Measurements from ENCODE around the gene TTC4.

TTC4 gene

GRCh38 chr1:54703471-54703870 lies 12.2 kb upstream of the TTC4 start:
- DNase-seq (ENCODE audit: low read depth), result no peak

GRCh38 chr1:54705153-54705552 lies 10.5 kb upstream of the TTC4 start:
- DNase-seq (ENCODE audit: low read depth), result no peak

DNA sequence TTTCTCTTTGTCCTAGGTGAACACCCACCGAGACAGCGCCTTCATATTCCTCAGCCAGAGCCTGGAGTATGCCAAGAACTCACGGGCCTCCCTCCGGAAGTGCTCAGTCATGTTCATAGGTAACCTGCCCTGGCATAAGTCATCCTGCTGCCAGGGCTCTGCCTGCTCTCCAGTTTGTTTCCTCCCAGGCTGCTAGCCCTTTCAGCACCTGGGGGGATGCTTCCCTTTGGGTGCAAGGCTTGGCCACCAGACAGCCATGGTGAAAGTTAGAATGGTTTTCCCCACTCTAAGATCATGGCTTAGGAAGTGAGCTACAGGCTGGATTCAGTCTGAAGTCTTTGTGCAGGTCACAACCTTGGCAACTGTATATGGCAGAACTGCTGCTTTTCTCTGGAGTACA lies 9.2 kb upstream of the TTC4 start:
- DNase-seq (ENCODE audit: low read depth), result no peak

- no peak for DNase-seq (ENCODE audit: low read depth)
Observed at GRCh38 chr1:54708385-54708784, 7.3 kb upstream of the TTC4 start.

GRCh38 chr1:54709547-54710292 lies 5.9 kb upstream of the TTC4 start:
- no peak for DNase-seq (ENCODE audit: low read depth)

- no peak for DNase-seq (ENCODE audit: low read depth)
Observed at GRCh38 chr1:54710434-54710833, 5.2 kb upstream of the TTC4 start.

DNA sequence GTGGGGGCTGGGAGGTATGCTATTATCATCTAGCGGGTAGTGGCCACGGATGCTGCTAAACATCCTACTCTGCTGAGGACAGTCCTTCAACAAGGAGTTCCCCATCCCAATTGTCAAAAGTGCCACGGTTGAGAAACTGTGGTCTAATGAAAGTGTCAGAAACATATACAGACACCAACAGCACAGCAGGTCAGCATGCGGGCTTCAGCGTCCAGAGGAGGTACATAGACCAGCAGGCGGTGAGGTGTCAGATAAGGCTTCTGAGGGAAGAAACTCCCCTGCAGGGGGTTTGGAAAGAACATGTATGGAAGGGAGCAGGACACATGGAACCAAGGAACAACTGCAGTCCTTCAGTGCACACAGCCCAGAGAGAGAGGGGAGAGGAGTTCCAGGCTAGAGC lies 4.8 kb upstream of the TTC4 start:
- no peak for DNase-seq (ENCODE audit: low read depth)

DNA sequence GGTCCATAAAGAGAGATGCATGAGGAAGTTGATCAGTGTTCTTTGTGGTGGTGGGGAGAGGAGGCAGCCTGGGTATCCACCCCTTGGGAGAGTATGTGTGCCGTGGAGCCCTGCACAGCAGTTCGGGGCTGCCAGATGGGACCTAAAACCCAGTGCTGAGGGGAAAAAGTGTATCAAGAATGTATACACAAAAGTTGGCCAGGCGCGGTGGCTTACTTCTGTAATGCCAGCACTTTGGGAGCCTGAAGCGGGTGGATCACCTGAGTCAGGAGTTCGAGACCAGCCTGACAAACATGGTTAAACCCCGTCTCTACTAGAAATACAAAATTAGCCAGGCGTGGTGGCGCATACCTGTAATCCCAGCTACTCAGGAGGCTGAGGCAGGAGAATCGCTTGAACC lies 4.1 kb upstream of the TTC4 start:
- no peak for DNase-seq (ENCODE audit: low read depth)

DNA sequence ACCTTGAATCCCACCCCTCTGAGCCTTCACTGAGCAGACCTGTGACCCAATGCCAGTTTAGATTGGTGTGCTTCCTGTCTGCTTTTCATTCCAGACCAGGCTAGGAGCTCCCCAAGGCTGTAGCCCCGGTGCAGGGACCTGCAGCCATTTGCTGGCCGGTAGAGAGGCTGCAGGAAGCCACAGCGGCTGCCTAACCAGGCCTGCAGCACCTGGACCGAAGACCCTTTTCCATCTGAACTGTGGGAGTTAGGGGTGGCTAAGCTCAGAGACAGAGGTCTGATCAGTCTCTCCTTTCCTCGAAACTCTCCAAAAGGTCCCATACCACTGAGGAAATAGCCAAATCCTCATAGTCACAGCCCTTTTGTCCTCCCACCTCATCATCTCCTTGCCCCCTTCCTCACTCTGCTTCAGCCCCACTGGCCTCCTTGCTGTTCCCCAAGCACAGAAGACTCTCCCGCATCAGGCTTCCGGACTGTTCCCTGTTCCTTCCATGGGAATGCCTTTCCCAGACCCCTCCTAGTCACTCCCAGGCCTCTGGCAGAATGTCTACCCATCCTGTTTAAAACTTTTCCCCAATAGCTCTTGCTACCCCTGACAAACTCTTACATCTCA lies 674 bp upstream of the TTC4 start:
- DNase-seq (ENCODE audit: low read depth), result no peak

DNA sequence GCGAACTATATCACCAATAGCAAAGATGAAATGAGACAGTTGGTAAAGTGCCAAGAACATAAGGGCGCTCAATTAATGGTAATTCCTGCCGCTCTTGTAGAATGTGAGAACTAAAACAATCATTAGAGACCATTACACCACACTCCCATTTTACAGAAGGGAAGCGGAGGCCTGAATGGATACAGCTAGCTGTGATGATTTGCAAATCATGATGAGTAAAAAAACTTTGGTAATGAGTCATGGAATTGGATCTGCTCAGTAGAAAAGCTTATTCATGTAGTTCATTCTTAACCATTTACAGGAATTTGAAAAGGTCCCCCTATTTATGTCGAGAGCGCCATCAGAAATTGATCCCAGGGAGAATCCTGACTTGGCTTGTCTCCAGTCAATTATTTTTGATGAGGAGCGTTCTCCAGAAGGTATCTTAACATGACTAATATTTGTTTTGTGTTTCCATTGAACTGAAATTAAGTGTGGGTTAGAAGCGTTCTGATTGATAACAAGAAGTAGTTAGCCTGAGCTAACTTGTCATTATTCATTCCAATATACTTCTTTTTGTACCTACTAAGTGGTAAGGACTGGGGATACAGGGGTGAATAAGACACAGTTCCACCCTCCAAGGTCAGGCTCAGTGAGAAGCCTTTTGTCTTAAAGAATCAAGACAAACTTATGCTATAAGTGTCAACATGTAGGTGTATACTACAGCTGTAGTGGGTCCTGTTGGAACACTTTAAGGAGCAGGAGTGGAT lies 812 bp downstream of the TTC4 start:
- no peak for DNase-seq (ENCODE audit: low read depth)

GRCh38 chr1:54721719-54722118 lies 6.1 kb downstream of the TTC4 start:
- DNase-seq (ENCODE audit: low read depth), result no peak

GRCh38 chr1:54723985-54724384 lies 8.3 kb downstream of the TTC4 start:
- DNase-seq (ENCODE audit: low read depth), result no peak

DNA sequence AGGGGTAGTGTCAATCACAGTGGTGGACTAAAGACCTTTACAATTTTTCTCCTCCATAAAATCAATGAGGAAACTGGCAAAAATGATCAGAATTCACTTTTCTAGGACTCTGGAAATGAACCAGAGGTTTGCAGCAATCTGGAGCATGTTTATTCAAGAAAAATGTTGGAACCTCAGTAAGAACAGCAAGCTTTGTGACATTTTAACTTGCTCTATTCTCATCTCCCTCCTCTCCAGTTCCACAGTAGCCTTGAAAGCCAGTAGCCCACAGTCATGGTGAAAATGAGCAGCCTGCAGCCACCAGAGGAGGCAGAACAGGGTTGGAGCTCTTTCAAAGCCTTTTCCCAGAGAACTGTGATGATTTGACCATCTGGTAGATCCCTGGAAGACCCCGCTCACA lies 9.1 kb downstream of the TTC4 start:
- no peak for DNase-seq (ENCODE audit: low read depth)

GRCh38 chr1:54728027-54728426 lies 12.4 kb downstream of the TTC4 start:
- no peak for DNase-seq (ENCODE audit: low read depth)

DNA sequence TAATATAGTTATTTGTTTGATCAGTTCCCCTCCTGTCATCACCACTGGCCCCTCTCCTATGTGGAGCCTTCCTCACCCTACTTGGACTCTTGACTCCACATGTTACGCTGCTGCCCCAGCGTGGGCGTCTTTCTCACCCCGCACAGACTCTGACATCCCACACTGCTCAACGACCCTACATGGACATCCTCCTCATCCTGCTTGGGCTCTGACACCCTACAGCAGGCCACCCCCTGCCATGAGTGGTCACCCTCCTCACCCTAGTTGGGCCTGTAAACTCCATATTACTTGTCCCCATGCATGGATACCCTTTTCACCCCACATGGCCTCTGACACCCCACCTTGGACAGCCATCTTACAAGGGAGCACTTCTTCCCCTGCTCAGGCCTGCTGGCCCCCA lies 21.0 kb downstream of the TTC4 start:
- no peak for DNase-seq (ENCODE audit: low read depth)

- no peak for DNase-seq (ENCODE audit: low read depth)
Observed at GRCh38 chr1:54738244-54738643, 22.6 kb downstream of the TTC4 start.

- DNase-seq (ENCODE audit: low read depth), result no peak
Observed at GRCh38 chr1:54741531-54741930, 25.9 kb downstream of the TTC4 start.

DNA sequence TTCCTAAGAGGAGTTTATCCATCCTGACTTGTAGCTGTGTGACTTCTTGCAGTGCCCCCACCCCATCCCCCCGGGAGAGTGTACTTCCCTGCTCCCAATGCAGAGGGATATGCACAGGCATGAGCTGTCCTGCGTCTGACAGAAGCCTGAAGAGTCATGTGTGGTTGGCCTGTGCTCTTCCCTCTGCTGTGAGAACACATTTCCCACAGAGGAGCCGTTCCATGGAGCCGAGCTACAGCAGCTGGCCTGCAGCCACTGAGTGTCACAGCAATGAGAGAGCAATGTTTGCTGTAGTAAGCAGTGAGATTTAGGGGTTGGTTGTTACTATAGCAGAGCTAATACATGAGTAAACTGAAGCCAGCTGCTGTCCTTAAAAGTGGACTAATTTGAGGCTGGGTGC lies 26.6 kb downstream of the TTC4 start:
- no peak for DNase-seq (ENCODE audit: low read depth)

DNA sequence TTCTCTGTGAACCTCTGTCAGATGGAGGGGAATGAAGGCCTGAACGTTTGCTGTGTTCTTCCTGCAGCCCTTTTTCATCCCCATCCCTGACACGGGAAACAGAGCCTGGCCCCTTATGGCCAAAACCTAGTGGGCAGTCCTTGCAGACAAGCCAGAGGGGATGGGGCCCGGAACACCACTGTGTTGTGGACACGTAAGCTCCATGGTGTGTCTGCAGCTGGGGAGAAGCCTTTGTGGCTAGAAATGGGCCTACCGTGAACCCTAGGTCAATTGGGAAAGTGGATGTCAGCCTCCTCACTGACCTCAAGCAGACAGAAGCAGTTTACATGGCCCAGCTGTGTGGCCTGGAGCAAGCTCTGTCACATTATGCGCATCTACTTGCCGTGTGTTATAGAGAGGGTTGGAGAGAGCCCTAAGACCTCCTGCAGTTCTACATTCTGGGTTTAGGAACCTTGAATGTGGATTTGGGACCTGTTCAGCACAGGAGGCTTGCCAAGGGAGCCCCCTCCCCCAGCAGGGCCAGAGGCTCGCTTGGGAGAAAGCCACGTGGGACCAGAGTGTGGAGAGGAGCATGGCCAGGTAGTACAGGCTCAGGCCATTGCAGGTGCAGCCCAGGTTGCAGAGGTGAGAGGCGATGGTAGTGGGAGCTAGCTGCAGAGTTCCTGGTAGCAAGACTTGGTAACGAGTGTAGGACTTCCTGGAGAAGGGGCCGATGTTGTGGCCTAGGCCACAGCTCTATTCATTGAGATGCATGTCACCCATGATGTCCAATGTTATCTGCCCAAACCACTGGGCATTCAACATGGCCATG lies 28.0 kb downstream of the TTC4 start:
- no peak for DNase-seq (ENCODE audit: low read depth)

GRCh38 chr1:54744696-54745095 lies 29.0 kb downstream of the TTC4 start:
- DNase-seq (ENCODE audit: low read depth), result no peak

- DNase-seq (ENCODE audit: low read depth), result no peak
Observed at GRCh38 chr1:54745274-54745673, 29.6 kb downstream of the TTC4 start.

GRCh38 chr1:54745864-54746263 lies 30.2 kb downstream of the TTC4 start:
- DNase-seq (ENCODE audit: low read depth), result no peak
